GM12891 (cell line): ENCODE measurements around the gene NABP2.

Source experiments
- PAX5 ChIP-seq: IDR thresholded peaks from 2 replicates; pipeline ENCODE4 v1.6.1; 2011; ENCODE audit warnings: low read length, moderate library complexity, mild to moderate bottlenecking; ENCODE audit not compliant: insufficient read depth, severe bottlenecking
- POLR2A ChIP-seq: IDR thresholded peaks from 2 replicates; pipeline ENCODE4 v1.6.1; 2011; ENCODE audit warnings: low read depth, low read length, control low read depth
- POLR2AphosphoS5 ChIP-seq: IDR thresholded peaks from 2 replicates; pipeline ENCODE4 v1.6.1; 2011; ENCODE audit warnings: low read depth, low read length, control low read depth
- TAF1 ChIP-seq: IDR thresholded peaks from 2 replicates; pipeline ENCODE4 v1.6.1; 2011; ENCODE audit warnings: low read depth, low read length, control low read depth

- TF ChIP-seq POLR2AphosphoS5 (no peak), POLR2A (no peak), TAF1 (no peak), PAX5 (no peak)
These were observed 36.2 kb downstream of the NABP2 start for GRCh38 chr12:56260380-56260779.
